H1 (cell line): Measurements from ENCODE around the gene STAT4. TPM values are rescaled to one million over a fixed set of nuclear protein-coding genes. Genes with fewer than 3 reads are reported as not detected.

Source experiments
- CTCF ChIA-PET: fragments of 300-600 bp; sonication (Branson Sonifier 250); formaldehyde crosslinking; loops from one replicate; lab custom pipeline; 2021; ENCODE audit not compliant: partially characterized antibody; lab: Charles Lee
- POLR2A ChIA-PET: fragments of 300-600 bp; sonication (Branson Sonifier 250); formaldehyde crosslinking; loops from one replicate; lab custom pipeline; 2021; ENCODE audit warnings: inconsistent platforms; ENCODE audit not compliant: partially characterized antibody; lab: Charles Lee
- DNase-seq, 2 experiments: peaks; one replicate each; pipeline versions ENCODE4 v3.0.0 to v3.0.0-alpha.2; 2010 to 2022; ENCODE audit warnings: low spot score in 2 of 2, low read depth in 1 of 2, mixed read lengths in 1 of 2
- FAIRE-seq: peaks from 2 replicates; lab custom pipeline; 2011; peaks lifted over from hg19 to GRCh38; lab: Jason Lieb, UNC
- H2AFZ ChIP-seq: 2 replicates; pipeline ENCODE4 v1.8.1; 2012; ENCODE audit warnings: low read length, inconsistent platforms
- H2AK5ac ChIP-seq: 2 replicates; pipeline ENCODE4 v1.6.1; 2013; ENCODE audit warnings: low read depth, low read length
- H2BK120ac ChIP-seq: replicated peaks from 2 replicates; pipeline ENCODE3; 2013; ENCODE audit warnings: low read depth, low read length, inconsistent platforms
- H2BK12ac ChIP-seq: 2 replicates; pipeline ENCODE4 v1.6.1; 2013; ENCODE audit warnings: low read depth, low read length
- H2BK15ac ChIP-seq: 2 replicates; pipeline ENCODE4 v1.6.1; 2013; ENCODE audit warnings: low read length
- H2BK20ac ChIP-seq: 2 replicates; pipeline ENCODE4 v1.6.1; 2013; ENCODE audit warnings: low read length
- H2BK5ac ChIP-seq: 2 replicates; pipeline ENCODE4 v1.6.1; 2013; ENCODE audit warnings: low read depth, low read length
- H3K14ac ChIP-seq: 2 replicates; pipeline ENCODE4 v1.6.1; 2013; ENCODE audit warnings: inconsistent platforms; ENCODE audit not compliant: insufficient read length
- H3K18ac ChIP-seq: 2 replicates; pipeline ENCODE4 v1.6.1; 2013; ENCODE audit warnings: low read length; ENCODE audit errors: extremely low read depth
- H3K23ac ChIP-seq: 2 replicates; pipeline ENCODE4 v1.6.1; 2013; ENCODE audit warnings: inconsistent platforms; ENCODE audit not compliant: insufficient read length
- H3K23me2 ChIP-seq: 2 replicates; pipeline ENCODE4 v1.6.1; 2013; ENCODE audit warnings: low read depth, low read length
- H3K27ac ChIP-seq: 2 replicates; pipeline ENCODE4 v1.6.1; 2011; ENCODE audit warnings: low read depth, low read length, inconsistent platforms
- H3K27me3 ChIP-seq, 4 experiments: replicated peaks in 1 of 4; 1 replicate in 1 of 4; 2 replicates in 3 of 4; pipeline versions ENCODE4 v1.6.1 to v1.8.1; 2011 to 2013; ENCODE audit warnings: low read length in 3 of 4, mild to moderate bottlenecking in 3 of 4, inconsistent platforms in 2 of 4, mixed read lengths in 2 of 4, moderate library complexity in 1 of 4; ENCODE audit not compliant: control insufficient read depth in 3 of 4, insufficient read depth in 3 of 4; ENCODE audit errors: extremely low read depth in 1 of 4
- H3K36me3 ChIP-seq, 4 experiments: 2 replicates each; pipeline versions ENCODE4 v1.6.1 to v1.8.1; 2011 to 2013; ENCODE audit warnings: mild to moderate bottlenecking in 4 of 4, low read length in 3 of 4, moderate library complexity in 2 of 4, control low read depth in 1 of 4, inconsistent platforms in 1 of 4; ENCODE audit not compliant: insufficient read depth in 4 of 4, control insufficient read depth in 2 of 4
- H3K4ac ChIP-seq: replicated peaks from 2 replicates; pipeline ENCODE3; 2013; ENCODE audit warnings: low read length, low read depth, mixed read lengths, inconsistent platforms; ENCODE audit not compliant: insufficient read length
- H3K4me1 ChIP-seq, 4 experiments: replicated peaks in 1 of 4; 1 replicate in 1 of 4; 2 replicates in 3 of 4; pipeline versions ENCODE4 v1.6.1 to v1.8.1; 2011 to 2013; ENCODE audit warnings: low read length in 3 of 4, inconsistent platforms in 2 of 4, mixed read lengths in 1 of 4; ENCODE audit not compliant: insufficient read depth in 4 of 4, control insufficient read depth in 3 of 4
- H3K4me2 ChIP-seq, 2 experiments: 2 replicates each; pipeline versions ENCODE4 v1.6.1 to v1.8.1; 2011 to 2013; ENCODE audit warnings: low read depth in 2 of 2, low read length in 2 of 2, control low read depth in 1 of 2, inconsistent platforms in 1 of 2, mild to moderate bottlenecking in 1 of 2; ENCODE audit not compliant: insufficient read depth in 1 of 2
- H3K4me3 ChIP-seq, 4 experiments: fragments of 200-600, 300-600 bp in 1 of 4; sonication (generic), shearing (Covaris generic), sonication (Bioruptor Twin) in 1 of 4; 2 replicates each; pipeline versions ENCODE4 v1.5.1 to v1.8.1; 2011 to 2016; ENCODE audit warnings: low read length in 4 of 4, low read depth in 3 of 4, control low read depth in 2 of 4, inconsistent platforms in 2 of 4, mild to moderate bottlenecking in 2 of 4, mixed read lengths in 1 of 4, moderate library complexity in 1 of 4; ENCODE audit not compliant: insufficient read depth in 2 of 4; ENCODE audit errors: extremely low read depth in 1 of 4
- H3K56ac ChIP-seq: replicated peaks from 2 replicates; pipeline ENCODE3; 2013; ENCODE audit warnings: low read depth, mild to moderate bottlenecking, mixed read lengths, low read length, inconsistent platforms; ENCODE audit not compliant: insufficient read length
- H3K79me1 ChIP-seq: 2 replicates; pipeline ENCODE4 v1.6.1; 2013; ENCODE audit warnings: low read depth, low read length, control low read depth
- H3K79me2 ChIP-seq, 2 experiments: 2 replicates each; pipeline versions ENCODE4 v1.6.1 to v1.8.1; 2012 to 2013; ENCODE audit warnings: low read length in 2 of 2, mild to moderate bottlenecking in 2 of 2, inconsistent platforms in 1 of 2; ENCODE audit not compliant: insufficient read depth in 2 of 2, control insufficient read depth in 1 of 2
- H3K9ac ChIP-seq, 4 experiments: replicated peaks in 1 of 4; 1 replicate in 1 of 4; 2 replicates in 3 of 4; pipeline versions ENCODE4 v1.6.1 to v1.8.1; 2011 to 2013; ENCODE audit warnings: low read depth in 3 of 4, low read length in 3 of 4, control low read depth in 2 of 4, mild to moderate bottlenecking in 2 of 4, moderate library complexity in 2 of 4, inconsistent platforms in 1 of 4; ENCODE audit errors: extremely low read depth in 1 of 4
- H3K9me3 ChIP-seq, 2 experiments: 2 replicates each; pipeline versions ENCODE4 v1.6.1 to v1.8.1; 2012 to 2013; ENCODE audit warnings: mild to moderate bottlenecking in 2 of 2, moderate library complexity in 2 of 2, control low read depth in 1 of 2, inconsistent platforms in 1 of 2, low read depth in 1 of 2, low read length in 1 of 2, mixed read lengths in 1 of 2; ENCODE audit not compliant: insufficient read depth in 2 of 2
- H4K20me1 ChIP-seq, 2 experiments: replicated peaks in 1 of 2; 2 replicates each; pipeline versions ENCODE3 to v1.8.1; 2011 to 2013; ENCODE audit warnings: inconsistent platforms in 2 of 2, low read length in 2 of 2, mild to moderate bottlenecking in 1 of 2; ENCODE audit not compliant: insufficient read depth in 2 of 2, control insufficient read depth in 1 of 2
- H4K5ac ChIP-seq: 2 replicates; pipeline ENCODE4 v1.6.1; 2013; ENCODE audit warnings: low read length, low read depth, mixed read lengths, inconsistent platforms; ENCODE audit not compliant: insufficient read length
- H4K8ac ChIP-seq: 2 replicates; pipeline ENCODE4 v1.8.0; 2013; ENCODE audit warnings: mild to moderate bottlenecking, moderate library complexity, low read length, inconsistent platforms; ENCODE audit not compliant: insufficient read depth; ENCODE audit errors: extremely low read depth
- H4K91ac ChIP-seq: replicated peaks from 2 replicates; pipeline ENCODE3; 2013; ENCODE audit warnings: low read length, mixed read lengths, inconsistent platforms; ENCODE audit not compliant: insufficient read length
- CREB1 ChIP-seq: IDR thresholded peaks from 2 replicates; pipeline ENCODE4 v1.6.1; 2012; ENCODE audit warnings: inconsistent platforms
- GTF2F1 ChIP-seq: IDR thresholded peaks from 2 replicates; pipeline ENCODE4 v1.6.1; 2012; ENCODE audit warnings: low read depth, low read length, improper control_type of control experiment, borderline replicate concordance
- JUND ChIP-seq: IDR thresholded peaks from 2 replicates; pipeline ENCODE4 v1.6.1; 2011; ENCODE audit warnings: mild to moderate bottlenecking, improper control_type of control experiment, low read length
- WGBS, 2 experiments: shearing (Covaris generic) in 1 of 2; methylation state at CpG; one replicate each; pipeline versions ENCODE4 v1.1.6 to v1.1.7; 2013 to 2015; ENCODE audit warnings: low lambda C conversion rate in 2 of 2, mixed read lengths in 2 of 2, inconsistent platforms in 1 of 2, low coverage in 1 of 2, missing lambda C conversion rate in 1 of 2; ENCODE audit not compliant: insufficient replicate concordance in 2 of 2, insufficient coverage in 1 of 2, insufficient read length in 1 of 2; ENCODE audit errors: extremely low coverage in 1 of 2, missing lambda C conversion rate in 1 of 2; 5-methylcytosine and 5-hydroxymethylcytosine counted together
- polyA plus RNA-seq, 7 experiments: library from polyadenylated mRNA; depleted of rRNA in 3 of 7; stranded (reverse) in 5 of 7; unstranded in 2 of 7; fragments of >200 nt in 5 of 7; fragments of 200-250 nt in 2 of 7; gene quantifications; 1 replicate in 5 of 7; 2 replicates in 1 of 7; 4 replicates in 1 of 7; pipeline versions ENCODE4 v1.2.1 to v1.2.3, GENCODE V29; 2011 to 2013; ENCODE audit warnings: missing spikeins in 2 of 7, mixed read lengths in 2 of 7
- total RNA-seq: library from RNA; stranded (reverse); fragmentation: NEBNext Ultra II Directional; extraction: Animal tissue kit (Norgen Biotek cat#: 25700); gene quantifications from 2 replicates; pipeline ENCODE4 v1.2.1, GENCODE V29; 2021

STAT4 gene
- total and polyA plus RNA-seq, 2 of the 8 experiments (the other 6 are each of a cell fraction or from before 2014, with no cell fraction given): 0.36 to 0.63 TPM

DNA sequence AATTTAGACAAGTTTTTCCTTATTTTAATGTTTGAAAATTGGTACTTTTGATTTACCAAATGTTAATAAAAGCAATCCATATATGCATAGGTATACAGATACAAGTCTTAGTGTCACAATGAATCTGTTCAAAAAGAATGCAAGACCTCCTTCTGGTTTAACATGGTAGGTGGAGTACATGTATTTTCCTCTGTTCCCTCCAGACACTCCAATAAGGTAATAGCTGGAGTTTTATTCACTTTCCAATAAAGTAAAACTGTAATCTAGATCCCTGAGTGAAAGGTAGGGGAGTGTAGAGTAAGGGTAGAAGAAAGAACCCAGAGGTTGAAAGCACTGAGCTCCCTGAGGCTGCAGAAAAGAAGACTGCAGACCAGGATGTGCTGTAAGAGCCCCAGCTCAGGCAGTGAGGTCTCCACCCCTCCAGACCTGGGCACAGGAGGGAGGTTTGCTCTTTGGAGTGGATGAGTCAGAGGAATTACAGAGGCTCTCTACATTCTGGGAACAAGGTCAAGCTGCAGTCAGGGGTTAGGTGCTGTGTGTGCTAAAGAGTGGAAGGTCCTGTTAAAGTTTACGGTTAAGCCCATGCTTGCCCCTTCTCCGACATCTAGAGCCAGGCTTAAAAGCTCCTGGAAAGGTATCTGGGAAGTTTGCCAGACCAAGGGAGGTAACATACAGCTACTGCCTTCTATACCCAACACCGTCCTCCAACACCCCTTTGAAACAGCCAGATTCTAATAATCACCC is 109.2 kb downstream of the STAT4 start:
- H3K18ac ChIP-seq: no peak overlapping the region
- no peak overlapping the region for H3K23ac ChIP-seq
- H2BK120ac ChIP-seq: no peak overlapping the region
- H4K5ac ChIP-seq: no peak overlapping the region
- H3K23me2 ChIP-seq: no peaks in the 10 kb centered on the region
- DNase-seq (no peak), FAIRE-seq (peak; percentile 42)
- no peak overlapping the region for H3K4ac ChIP-seq
- H3K36me3 ChIP-seq: no peaks in the 10 kb centered on the region
- H3K4me1 ChIP-seq: no peaks in the 10 kb centered on the region
- H4K8ac ChIP-seq: no peak overlapping the region
- H2BK5ac ChIP-seq: no peak overlapping the region; the same call in 1 of the 2 replicates
- ChIA-PET POLR2A (no interaction called here), CTCF (interaction anchor here (0.6 to 5.6 kb wide), 5 partner anchors 9 to 826 kb away, joined by 3 to 55 read pairs (median 3); no protein-coding TSS in a partner anchor)
- no peak overlapping the region for H3K56ac ChIP-seq
- no peak overlapping the region for H2BK15ac ChIP-seq
- H3K27ac ChIP-seq: no peak overlapping the region
- H2AK5ac ChIP-seq: no peak overlapping the region
- H2AFZ ChIP-seq: peak overlapping the region; percentile 93
- no peak overlapping the region for H2BK20ac ChIP-seq
- no peak overlapping the region for H2BK12ac ChIP-seq
- WGBS, 2 experiments: 85% methylated on average over 3 of the region's 3 CpGs; no CpG with 5 or more reads in 1 of the 2 experiments
- no peaks in the 10 kb centered on the region for H3K9me3 ChIP-seq
- no peak overlapping the region for H3K4me3 ChIP-seq
- H3K79me1 ChIP-seq: no peaks in the 10 kb centered on the region
- no peaks in the 10 kb centered on the region for H3K79me2 ChIP-seq
- no peak overlapping the region for H3K4me2 ChIP-seq
- no peaks in the 10 kb centered on the region for H3K27me3 ChIP-seq
- no peak overlapping the region for H4K91ac ChIP-seq
- H3K9ac ChIP-seq: no peak overlapping the region
- H4K20me1 ChIP-seq: no peaks in the 10 kb centered on the region
- TF ChIP-seq CREB1: no peak
- TF ChIP-seq JUND: peak; percentile 60; the same call in 1 of the 2 replicates
- no peak for TF ChIP-seq GTF2F1
- H3K14ac ChIP-seq: no peak overlapping the region
